Mesothelial cell of epicardium (in vitro differentiated cells): Measurements from ENCODE around the gene OTOL1. TPM values are rescaled to one million over a fixed set of nuclear protein-coding genes. Genes with fewer than 3 reads are reported as not detected.

Source experiments
- DNase-seq, 2 experiments: peaks; one replicate each; pipeline ENCODE4 v3.0.0; 2021; ENCODE audit warnings: low spot score in 2 of 2; ENCODE audit not compliant: unreplicated experiment in 2 of 2
- H3K27ac Mint-ChIP-seq: 2 replicates; pipeline ENCODE4 v1.8.0; 2021; ENCODE audit warnings: mixed read lengths
- H3K27me3 Mint-ChIP-seq: 2 replicates; pipeline ENCODE4 v1.8.0; 2021; ENCODE audit warnings: low read depth, mixed read lengths
- H3K36me3 Mint-ChIP-seq: 2 replicates; pipeline ENCODE4 v1.8.0; 2021; ENCODE audit warnings: mixed read lengths
- H3K4me1 Mint-ChIP-seq: 2 replicates; pipeline ENCODE4 v1.8.0; 2021; ENCODE audit warnings: mixed read lengths
- H3K4me3 Mint-ChIP-seq: 2 replicates; pipeline ENCODE4 v1.8.0; 2021; ENCODE audit warnings: mild to moderate bottlenecking, moderate library complexity, mixed read lengths
- H3K9me3 Mint-ChIP-seq: 2 replicates; pipeline ENCODE4 v1.8.0; 2021; ENCODE audit warnings: mixed read lengths
- CTCF ChIP-seq: fragments of 200-600 bp; sonication (generic); IDR thresholded peaks from one replicate; pipeline ENCODE4 v1.5.0; 2021; ENCODE audit warnings: antibody characterized with exemption; ENCODE audit not compliant: unreplicated experiment
- total RNA-seq: library from RNA; stranded (reverse); gene quantifications from 3 replicates; pipeline ENCODE4 v1.2.1, GENCODE V29; 2021

The OTOL1 gene
- total RNA-seq, 1 donor from 2014 or later = not detected

GRCh38 chr3:161548301-161548700 lies 51.7 kb downstream of the OTOL1 start:
- no peak for TF ChIP-seq CTCF
- Mint-ChIP-seq H3K4me3 (no peak overlapping the region), H3K36me3 (no peaks in the 10 kb centered on the region), H3K27me3 (peaks cover 1% of the 10 kb centered on the region), H3K9me3 (peaks cover 5% of the 10 kb centered on the region), H3K4me1 (no peaks in the 10 kb centered on the region), H3K27ac (no peak overlapping the region)
- DNase-seq = no peak

GRCh38 chr3:161549261-161549660 lies 52.7 kb downstream of the OTOL1 start:
- peaks cover 3% of the 10 kb centered on the region for H3K27me3 Mint-ChIP-seq
- no peak overlapping the region for H3K4me3 Mint-ChIP-seq
- no peaks in the 10 kb centered on the region for H3K4me1 Mint-ChIP-seq
- no peak for DNase-seq
- H3K36me3 Mint-ChIP-seq = no peaks in the 10 kb centered on the region
- no peak overlapping the region for H3K27ac Mint-ChIP-seq
- TF ChIP-seq CTCF = no peak
- peaks cover 5% of the 10 kb centered on the region for H3K9me3 Mint-ChIP-seq

- TF ChIP-seq CTCF = no peak
- DNase-seq = no peak
- peaks cover 3% of the 10 kb centered on the region for H3K27me3 Mint-ChIP-seq
- H3K36me3 Mint-ChIP-seq = no peaks in the 10 kb centered on the region
- H3K27ac Mint-ChIP-seq = no peak overlapping the region
- H3K9me3 Mint-ChIP-seq = peaks cover under 1% of the 10 kb centered on the region
- no peak overlapping the region for H3K4me3 Mint-ChIP-seq
- no peaks in the 10 kb centered on the region for H3K4me1 Mint-ChIP-seq
These were observed 54.0 kb downstream of the OTOL1 start for GRCh38 chr3:161550491-161551195.

- Mint-ChIP-seq H3K36me3 (no peaks in the 10 kb centered on the region), H3K4me1 (peaks cover 7% of the 10 kb centered on the region), H3K27me3 (peaks cover 3% of the 10 kb centered on the region), H3K27ac (no peak overlapping the region), H3K9me3 (no peaks in the 10 kb centered on the region), H3K4me3 (no peak overlapping the region)
- no peak for DNase-seq
- TF ChIP-seq CTCF = no peak
These were observed 55.1 kb downstream of the OTOL1 start for GRCh38 chr3:161551697-161552096.

GRCh38 chr3:161552984-161553560 lies 56.5 kb downstream of the OTOL1 start:
- H3K27ac Mint-ChIP-seq = no peak overlapping the region
- H3K36me3 Mint-ChIP-seq = no peaks in the 10 kb centered on the region
- no peak for TF ChIP-seq CTCF
- DNase-seq = no peak
- peaks cover 13% of the 10 kb centered on the region for H3K4me1 Mint-ChIP-seq
- no peak overlapping the region for H3K4me3 Mint-ChIP-seq
- H3K9me3 Mint-ChIP-seq = no peaks in the 10 kb centered on the region
- H3K27me3 Mint-ChIP-seq = peaks cover 3% of the 10 kb centered on the region

Other genes starting within 250 kb of the OTOL1 start
- 0.68 to 1.7 TPM (median 0.74 TPM) in 3 replicates for gene SPTSSB, start 125.3 kb upstream of the OTOL1 start, total RNA-seq